Measurements from ENCODE around the gene FGF11.

GRCh38 chr17:7394452-7395191, 44.7 kb upstream of the FGF11 start, which contains the start of gene PLSCR3:
- TF ChIP-seq, protein P1, sequence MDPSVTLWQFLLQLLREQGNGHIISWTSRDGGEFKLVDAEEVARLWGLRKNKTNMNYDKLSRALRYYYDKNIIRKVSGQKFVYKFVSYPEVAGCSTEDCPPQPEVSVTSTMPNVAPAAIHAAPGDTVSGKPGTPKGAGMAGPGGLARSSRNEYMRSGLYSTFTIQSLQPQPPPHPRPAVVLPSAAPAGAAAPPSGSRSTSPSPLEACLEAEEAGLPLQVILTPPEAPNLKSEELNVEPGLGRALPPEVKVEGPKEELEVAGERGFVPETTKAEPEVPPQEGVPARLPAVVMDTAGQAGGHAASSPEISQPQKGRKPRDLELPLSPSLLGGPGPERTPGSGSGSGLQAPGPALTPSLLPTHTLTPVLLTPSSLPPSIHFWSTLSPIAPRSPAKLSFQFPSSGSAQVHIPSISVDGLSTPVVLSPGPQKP (IDR thresholded peaks at IDR 0.05; ENCODE audit: borderline replicate concordance, low read depth, low read length): no peak
- TF ChIP-seq POLR2A (IDR thresholded peaks at IDR 0.05; ENCODE audit: low read depth, low read length) (peak; percentile 73; the same call in 1 of the 2 replicates), RAD21 (IDR thresholded peaks at IDR 0.05; ENCODE audit: low read length) (no peak), SMC3 (IDR thresholded peaks at IDR 0.05; ENCODE audit: low read depth, low read length) (no peak), BHLHE40 (IDR thresholded peaks at IDR 0.05; ENCODE audit: low read depth, low read length) (no peak), MAZ (IDR thresholded peaks at IDR 0.05; ENCODE audit: borderline replicate concordance, low read depth, low read length) (peak; percentile 62; the same call in 1 of the 2 replicates), MAFK (IDR thresholded peaks at IDR 0.05; ENCODE audit: low read depth, low read length) (peak; percentile 69)
- TF ChIP-seq, protein P2, sequence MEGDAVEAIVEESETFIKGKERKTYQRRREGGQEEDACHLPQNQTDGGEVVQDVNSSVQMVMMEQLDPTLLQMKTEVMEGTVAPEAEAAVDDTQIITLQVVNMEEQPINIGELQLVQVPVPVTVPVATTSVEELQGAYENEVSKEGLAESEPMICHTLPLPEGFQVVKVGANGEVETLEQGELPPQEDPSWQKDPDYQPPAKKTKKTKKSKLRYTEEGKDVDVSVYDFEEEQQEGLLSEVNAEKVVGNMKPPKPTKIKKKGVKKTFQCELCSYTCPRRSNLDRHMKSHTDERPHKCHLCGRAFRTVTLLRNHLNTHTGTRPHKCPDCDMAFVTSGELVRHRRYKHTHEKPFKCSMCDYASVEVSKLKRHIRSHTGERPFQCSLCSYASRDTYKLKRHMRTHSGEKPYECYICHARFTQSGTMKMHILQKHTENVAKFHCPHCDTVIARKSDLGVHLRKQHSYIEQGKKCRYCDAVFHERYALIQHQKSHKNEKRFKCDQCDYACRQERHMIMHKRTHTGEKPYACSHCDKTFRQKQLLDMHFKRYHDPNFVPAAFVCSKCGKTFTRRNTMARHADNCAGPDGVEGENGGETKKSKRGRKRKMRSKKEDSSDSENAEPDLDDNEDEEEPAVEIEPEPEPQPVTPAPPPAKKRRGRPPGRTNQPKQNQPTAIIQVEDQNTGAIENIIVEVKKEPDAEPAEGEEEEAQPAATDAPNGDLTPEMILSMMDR (conservative IDR thresholded peaks at IDR 0.05; ENCODE audit: low read depth, low read length): peak; percentile 22; the same call in 1 of the 2 replicates
